ENCODE results near the gene PDS5B.

DNA sequence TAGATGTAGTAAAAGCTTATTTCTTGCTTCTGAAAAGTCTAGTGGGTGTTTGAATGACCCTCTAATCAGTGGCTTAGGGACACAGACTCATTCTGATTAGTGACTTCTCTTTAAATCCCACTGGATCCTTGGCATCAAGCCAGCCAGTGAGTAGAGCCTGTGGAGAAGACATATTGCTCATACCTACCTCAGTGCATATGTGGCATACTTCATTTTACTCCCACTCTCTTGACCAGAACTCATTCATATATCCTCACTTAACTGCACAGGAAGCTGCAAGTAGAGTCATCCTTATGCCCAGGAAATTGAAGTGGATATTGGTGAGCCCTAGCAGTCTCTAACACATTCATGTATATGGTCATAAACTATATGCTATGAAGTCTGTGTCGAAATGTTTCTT lies 148.3 kb downstream of the PDS5B start:
- TF ChIP-seq, protein P1, sequence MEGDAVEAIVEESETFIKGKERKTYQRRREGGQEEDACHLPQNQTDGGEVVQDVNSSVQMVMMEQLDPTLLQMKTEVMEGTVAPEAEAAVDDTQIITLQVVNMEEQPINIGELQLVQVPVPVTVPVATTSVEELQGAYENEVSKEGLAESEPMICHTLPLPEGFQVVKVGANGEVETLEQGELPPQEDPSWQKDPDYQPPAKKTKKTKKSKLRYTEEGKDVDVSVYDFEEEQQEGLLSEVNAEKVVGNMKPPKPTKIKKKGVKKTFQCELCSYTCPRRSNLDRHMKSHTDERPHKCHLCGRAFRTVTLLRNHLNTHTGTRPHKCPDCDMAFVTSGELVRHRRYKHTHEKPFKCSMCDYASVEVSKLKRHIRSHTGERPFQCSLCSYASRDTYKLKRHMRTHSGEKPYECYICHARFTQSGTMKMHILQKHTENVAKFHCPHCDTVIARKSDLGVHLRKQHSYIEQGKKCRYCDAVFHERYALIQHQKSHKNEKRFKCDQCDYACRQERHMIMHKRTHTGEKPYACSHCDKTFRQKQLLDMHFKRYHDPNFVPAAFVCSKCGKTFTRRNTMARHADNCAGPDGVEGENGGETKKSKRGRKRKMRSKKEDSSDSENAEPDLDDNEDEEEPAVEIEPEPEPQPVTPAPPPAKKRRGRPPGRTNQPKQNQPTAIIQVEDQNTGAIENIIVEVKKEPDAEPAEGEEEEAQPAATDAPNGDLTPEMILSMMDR (IDR thresholded peaks at IDR 0.05), result no peak
- no peak for TF ChIP-seq POLR2A (IDR thresholded peaks at IDR 0.05)

Data from heart left ventricle (tissue), 13 donors.